ENCODE data around the gene CREBBP.

Gene CREBBP

DNA sequence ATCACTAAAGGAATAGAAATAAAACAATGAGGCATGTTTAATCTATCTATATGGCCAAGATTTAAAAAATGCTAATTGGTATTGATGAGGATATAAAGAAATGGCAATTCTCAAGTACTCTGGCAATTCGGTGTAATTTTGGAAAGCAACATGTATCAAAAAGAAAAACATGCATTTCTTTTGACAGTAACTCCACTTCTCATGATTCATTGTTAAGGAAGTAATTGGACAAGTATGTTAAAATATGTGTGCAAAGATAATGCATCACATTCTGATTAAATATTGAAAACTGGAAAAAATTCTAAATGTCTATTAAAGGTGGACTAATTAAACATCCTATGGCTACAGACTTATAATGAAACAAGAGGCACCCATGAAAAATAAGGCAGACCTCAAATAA lies 81.2 kb downstream of the CREBBP start:
- TF ChIP-seq ZNF384 (IDR thresholded peaks at IDR 0.05), result no peak
- no peak for TF ChIP-seq ARNT (IDR thresholded peaks at IDR 0.05)
- ChIA-PET POLR2A (no interaction called here), CTCF (no interaction called here)

DNA sequence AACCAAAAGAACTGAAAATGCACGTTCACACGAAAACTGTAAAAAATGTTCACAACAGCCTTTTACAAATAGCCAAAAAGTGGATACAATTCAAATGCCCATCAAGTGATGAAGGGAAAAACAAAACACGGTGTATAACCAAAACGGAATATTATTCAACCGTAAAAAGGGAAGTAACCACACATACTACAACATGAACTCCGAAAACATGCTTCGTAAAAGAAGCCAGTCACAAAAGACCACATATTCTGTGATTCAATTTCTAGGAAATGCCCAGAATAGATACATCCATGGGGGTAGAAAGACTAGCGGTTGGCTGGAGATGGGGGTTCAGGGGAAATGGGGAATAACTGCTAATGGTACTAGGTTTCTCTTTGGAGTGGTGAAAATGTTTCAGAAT lies 81.7 kb downstream of the CREBBP start:
- POLR2A ChIA-PET, result no interaction called here
- CTCF ChIA-PET, result no interaction called here
- TF ChIP-seq, protein P1, sequence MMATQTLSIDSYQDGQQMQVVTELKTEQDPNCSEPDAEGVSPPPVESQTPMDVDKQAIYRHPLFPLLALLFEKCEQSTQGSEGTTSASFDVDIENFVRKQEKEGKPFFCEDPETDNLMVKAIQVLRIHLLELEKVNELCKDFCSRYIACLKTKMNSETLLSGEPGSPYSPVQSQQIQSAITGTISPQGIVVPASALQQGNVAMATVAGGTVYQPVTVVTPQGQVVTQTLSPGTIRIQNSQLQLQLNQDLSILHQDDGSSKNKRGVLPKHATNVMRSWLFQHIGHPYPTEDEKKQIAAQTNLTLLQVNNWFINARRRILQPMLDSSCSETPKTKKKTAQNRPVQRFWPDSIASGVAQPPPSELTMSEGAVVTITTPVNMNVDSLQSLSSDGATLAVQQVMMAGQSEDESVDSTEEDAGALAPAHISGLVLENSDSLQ (IDR thresholded peaks at IDR 0.05), result no peak
- TF ChIP-seq CTBP1 (IDR thresholded peaks at IDR 0.05; ENCODE audit: borderline replicate concordance) (no peak), LEF1 (IDR thresholded peaks at IDR 0.05; ENCODE audit: borderline replicate concordance) (no peak), FOXK2 (IDR thresholded peaks at IDR 0.05) (no peak), BHLHE40 (IDR thresholded peaks at IDR 0.05; ENCODE audit: borderline replicate concordance) (no peak), FOXM1 (IDR thresholded peaks at IDR 0.05; ENCODE audit: borderline replicate concordance) (no peak), ZNF384 (IDR thresholded peaks at IDR 0.05) (no peak), NFRKB (IDR thresholded peaks at IDR 0.05) (no peak)
- DNase-seq (ENCODE audit: extremely low spot score), result no peak

More for the DNA sequence above, 81.2 kb downstream of the CREBBP start:
- DNase-seq (ENCODE audit: extremely low spot score), result no peak

DNA sequence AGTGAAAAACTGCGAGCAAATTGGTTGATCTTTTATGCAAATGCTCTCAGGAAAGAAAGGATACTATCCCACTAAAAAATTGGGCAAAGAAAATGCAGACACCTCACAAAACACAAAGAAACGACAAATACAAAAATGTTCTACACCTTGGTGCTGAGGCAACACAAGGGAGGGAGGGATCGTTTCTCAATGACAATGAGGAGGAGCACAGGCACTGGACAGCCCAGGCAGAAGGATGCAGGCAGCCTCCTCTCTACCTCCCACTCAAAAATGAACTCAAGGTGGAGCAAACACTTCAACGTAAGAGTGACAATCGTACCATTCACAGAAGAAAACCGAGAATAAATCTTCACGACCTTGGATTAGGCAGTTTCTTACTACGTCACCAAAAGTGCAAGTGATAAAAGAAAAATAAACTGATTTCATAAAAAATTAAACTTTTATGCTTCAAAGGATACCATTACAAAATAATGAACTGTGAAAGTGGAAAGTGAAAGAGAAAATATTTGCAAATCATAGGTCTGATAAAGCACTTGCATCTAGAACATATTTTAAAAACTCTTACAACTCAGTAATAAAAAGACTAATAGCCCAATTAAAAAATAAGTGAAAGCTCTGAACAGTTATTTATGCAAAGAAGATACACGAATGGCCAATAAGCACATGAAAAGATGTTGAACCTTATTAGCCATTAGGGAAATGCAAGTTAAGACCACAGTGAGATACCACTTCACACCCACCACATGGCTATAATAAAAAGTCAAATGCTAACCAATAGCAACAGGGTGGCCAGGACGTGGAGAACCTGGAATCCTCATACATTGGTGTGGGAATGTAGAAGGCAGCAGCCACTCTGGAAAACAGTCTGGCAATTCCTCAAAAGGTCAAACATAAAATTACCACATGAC lies 82.4 kb downstream of the CREBBP start:
- ChIA-PET POLR2A (no interaction called here), CTCF (no interaction called here)
- TF ChIP-seq ARNT (IDR thresholded peaks at IDR 0.05), result no peak
- DNase-seq (ENCODE audit: extremely low spot score), result no peak

DNA sequence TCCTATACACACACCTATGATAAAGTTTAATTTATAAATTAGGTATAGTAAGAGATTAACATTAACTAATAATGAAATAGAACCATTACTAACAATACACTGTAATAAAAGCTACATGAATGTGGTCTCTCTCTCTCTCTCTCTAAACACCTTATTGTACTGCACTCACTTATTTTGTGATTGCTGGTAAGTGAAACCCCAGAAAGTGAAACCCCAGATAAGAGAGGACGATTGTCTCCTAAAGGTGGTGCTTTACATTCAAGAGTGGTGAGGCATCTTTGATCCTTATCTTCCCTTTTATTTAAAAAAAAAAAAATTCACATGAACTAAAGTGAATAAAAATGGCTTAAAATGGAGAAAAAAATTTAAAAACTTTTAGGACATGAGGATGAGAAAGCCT lies 83.0 kb downstream of the CREBBP start:
- CTCF ChIA-PET, result no interaction called here
- POLR2A ChIA-PET, result no interaction called here
- no peak for DNase-seq (ENCODE audit: extremely low spot score)
- TF ChIP-seq ELF4 (IDR thresholded peaks at IDR 0.05), result no peak
- TF ChIP-seq ARNT (IDR thresholded peaks at IDR 0.05), result no peak
- no peak for TF ChIP-seq NFRKB (IDR thresholded peaks at IDR 0.05)
- TF ChIP-seq FOXM1 (IDR thresholded peaks at IDR 0.05; ENCODE audit: borderline replicate concordance), result no peak
- no peak for TF ChIP-seq BHLHE40 (IDR thresholded peaks at IDR 0.05; ENCODE audit: borderline replicate concordance)
- no peak for TF ChIP-seq SP1 (IDR thresholded peaks at IDR 0.05)
- no peak for TF ChIP-seq FOXA1 (IDR thresholded peaks at IDR 0.05)
- no peak for TF ChIP-seq FOXK2 (IDR thresholded peaks at IDR 0.05)
- TF ChIP-seq HDGF (IDR thresholded peaks at IDR 0.05; ENCODE audit: borderline replicate concordance), result no peak
- TF ChIP-seq ZNF384 (IDR thresholded peaks at IDR 0.05), result no peak
- TF ChIP-seq SUZ12 (IDR thresholded peaks at IDR 0.05), result no peak

DNA sequence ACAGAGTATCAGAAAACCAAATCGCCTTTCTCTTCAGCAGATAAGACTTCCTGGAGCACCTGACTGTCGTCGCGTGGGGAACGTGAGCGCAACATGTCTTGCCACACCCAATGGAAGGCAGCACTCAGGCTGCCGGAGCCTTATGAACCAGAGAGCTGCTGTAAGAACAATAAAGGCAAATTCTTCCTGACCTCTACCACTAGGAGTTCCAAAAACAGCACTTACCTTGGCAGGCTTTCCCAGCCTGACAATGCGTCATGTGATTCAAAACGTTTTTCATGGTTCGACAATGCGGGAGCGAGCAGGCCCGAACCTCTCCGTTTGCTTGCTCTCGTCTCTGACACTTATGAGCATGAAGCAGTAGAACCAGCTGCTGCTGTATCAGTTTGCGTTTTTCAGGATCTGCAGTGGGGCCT lies 87.3 kb downstream of the CREBBP start:
- ChIA-PET POLR2A (no interaction called here), CTCF (interaction anchor here (0.7 kb wide), 1 partner anchor 11 kb away, joined by 4 read pairs; no protein-coding TSS in a partner anchor)
- no peak for DNase-seq (ENCODE audit: extremely low spot score)
- TF ChIP-seq SP1 (IDR thresholded peaks at IDR 0.05) (no peak), LEF1 (IDR thresholded peaks at IDR 0.05; ENCODE audit: borderline replicate concordance) (no peak), FOXA1 (IDR thresholded peaks at IDR 0.05) (no peak), ARNT (IDR thresholded peaks at IDR 0.05) (no peak), L3MBTL2 (conservative IDR thresholded peaks at IDR 0.05) (no peak), TARDBP (IDR thresholded peaks at IDR 0.05) (no peak), FOXK2 (IDR thresholded peaks at IDR 0.05) (no peak), NFRKB (IDR thresholded peaks at IDR 0.05) (no peak), ZNF384 (IDR thresholded peaks at IDR 0.05) (no peak), SUZ12 (IDR thresholded peaks at IDR 0.05) (no peak), FOXM1 (IDR thresholded peaks at IDR 0.05; ENCODE audit: borderline replicate concordance) (no peak), HDGF (IDR thresholded peaks at IDR 0.05; ENCODE audit: borderline replicate concordance) (no peak)
- TF ChIP-seq, protein P1 (IDR thresholded peaks at IDR 0.05), result no peak

DNA sequence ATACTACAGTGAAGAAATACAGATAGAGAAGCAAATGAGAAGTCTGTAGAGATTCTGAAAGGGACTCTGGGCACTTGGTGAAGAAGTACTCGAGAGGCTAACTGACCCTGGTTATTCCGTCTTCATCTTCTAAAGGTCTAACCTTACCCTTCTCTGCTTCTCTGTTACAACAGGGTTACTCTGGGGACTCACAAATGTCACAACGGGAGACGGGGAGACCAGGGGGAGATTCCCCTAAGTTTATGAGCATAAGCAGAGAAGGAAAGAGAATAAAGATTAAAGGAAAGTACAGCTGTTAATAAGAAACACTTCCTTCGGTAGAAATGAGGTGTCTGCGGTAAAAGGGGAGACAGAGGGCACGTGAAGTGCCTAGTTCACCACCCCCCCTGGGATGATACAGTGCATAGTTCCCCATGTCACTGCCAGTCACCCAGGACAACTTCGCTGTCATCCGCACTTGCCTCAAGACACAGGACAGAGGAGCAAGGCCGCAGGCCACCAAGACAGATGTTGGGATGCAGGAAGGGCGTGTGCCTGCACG lies 88.0 kb downstream of the CREBBP start:
- ChIA-PET CTCF (interaction anchor here (0.7 kb wide), 1 partner anchor 11 kb away, joined by 4 read pairs; no protein-coding TSS in a partner anchor), POLR2A (no interaction called here)
- DNase-seq (ENCODE audit: extremely low spot score), result no peak
- no peak for TF ChIP-seq L3MBTL2 (conservative IDR thresholded peaks at IDR 0.05)
- no peak for TF ChIP-seq LEF1 (IDR thresholded peaks at IDR 0.05; ENCODE audit: borderline replicate concordance)
- no peak for TF ChIP-seq SP1 (IDR thresholded peaks at IDR 0.05)
- TF ChIP-seq ZNF384 (IDR thresholded peaks at IDR 0.05), result no peak
- no peak for TF ChIP-seq TARDBP (IDR thresholded peaks at IDR 0.05)
- TF ChIP-seq ARNT (IDR thresholded peaks at IDR 0.05), result no peak

DNA sequence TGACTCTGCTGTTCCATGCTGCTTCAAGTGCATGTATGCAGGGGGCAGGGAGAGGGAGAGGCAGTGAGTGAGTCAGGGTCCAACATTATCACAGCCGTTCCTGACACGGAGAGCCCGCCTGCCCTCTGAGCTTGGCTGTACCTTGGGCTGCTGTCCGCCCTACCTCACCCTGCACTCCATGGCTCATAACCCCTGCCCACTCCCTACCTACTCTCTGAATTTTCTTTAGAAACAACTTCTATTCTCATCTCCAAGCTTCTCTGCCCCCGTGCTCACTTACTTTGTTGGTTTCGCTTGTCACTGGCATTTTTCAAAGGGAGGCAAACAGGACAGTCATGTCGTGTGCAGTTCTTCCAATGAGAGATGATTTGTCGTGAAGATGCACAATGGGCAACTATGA lies 88.8 kb downstream of the CREBBP start:
- DNase-seq (ENCODE audit: extremely low spot score), result no peak
- TF ChIP-seq FOXK2 (IDR thresholded peaks at IDR 0.05) (no peak), NFRKB (IDR thresholded peaks at IDR 0.05) (no peak), ZNF384 (IDR thresholded peaks at IDR 0.05) (no peak), TARDBP (IDR thresholded peaks at IDR 0.05) (no peak), HDGF (IDR thresholded peaks at IDR 0.05; ENCODE audit: borderline replicate concordance) (no peak), FOXA1 (IDR thresholded peaks at IDR 0.05) (no peak), SP1 (IDR thresholded peaks at IDR 0.05) (no peak), CTBP1 (IDR thresholded peaks at IDR 0.05; ENCODE audit: borderline replicate concordance) (no peak), ARNT (IDR thresholded peaks at IDR 0.05) (no peak), L3MBTL2 (conservative IDR thresholded peaks at IDR 0.05) (no peak), SUZ12 (IDR thresholded peaks at IDR 0.05) (no peak), FOXM1 (IDR thresholded peaks at IDR 0.05; ENCODE audit: borderline replicate concordance) (no peak), BHLHE40 (IDR thresholded peaks at IDR 0.05; ENCODE audit: borderline replicate concordance) (no peak)
- TF ChIP-seq, protein P1 (IDR thresholded peaks at IDR 0.05), result no peak
- POLR2A ChIA-PET, result no interaction called here
- CTCF ChIA-PET, result no interaction called here
